HG03521 (cell line): Measurements from ENCODE around the gene RGL4.
"Not testable (repeated sequence)": the region's sequence is repeated elsewhere in the genome, so short reads cannot be mapped to it uniquely, and the experiment has no call there.

ENCODE experiments used
- ATAC-seq: cut with Tn5 transposase; IDR thresholded peaks from one replicate; pipeline ENCODE4 v1.9.1; 2021; ENCODE audit warnings: mild to moderate bottlenecking, moderate library complexity; ENCODE audit not compliant: unreplicated experiment

Gene RGL4

DNA sequence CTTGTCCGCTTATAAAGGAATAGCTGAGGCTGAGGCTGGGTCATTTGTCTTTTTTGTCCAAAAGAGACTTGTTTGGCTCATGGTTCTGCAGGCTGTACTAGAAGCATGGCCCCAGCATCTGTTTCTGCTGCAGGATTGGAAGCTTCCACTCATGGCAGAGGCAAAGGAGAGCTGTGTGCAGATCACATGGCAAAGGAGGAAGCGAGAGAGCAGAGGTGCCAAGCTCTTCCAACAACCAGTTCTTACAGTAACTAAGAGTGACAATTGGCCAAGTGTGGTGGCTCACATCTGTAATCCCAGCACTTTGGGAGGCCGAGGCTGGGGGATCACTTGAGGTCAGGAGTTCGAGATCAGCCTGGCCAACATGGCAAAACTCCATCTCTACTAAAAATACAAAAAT lies 37.3 kb downstream of the RGL4 start:
- not testable (repeated sequence) for ATAC-seq

DNA sequence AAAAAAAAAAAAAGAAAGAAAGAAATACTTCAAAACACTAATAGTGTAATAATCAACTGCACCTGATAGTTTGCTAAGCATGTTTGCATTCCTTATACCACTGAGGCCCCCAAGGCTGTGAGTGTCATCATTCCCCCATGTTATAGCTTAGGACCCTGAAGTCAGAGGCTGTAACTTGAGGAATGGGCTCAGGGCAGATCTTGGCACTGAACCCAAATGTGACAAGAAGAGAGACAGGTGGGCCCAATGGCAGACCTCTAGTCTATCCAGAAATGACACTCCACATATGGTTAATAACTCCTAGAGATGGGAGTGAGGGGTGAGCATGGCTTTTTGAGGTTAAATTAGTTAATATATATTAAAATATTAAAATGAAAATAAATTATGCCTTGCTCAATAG lies 46.9 kb downstream of the RGL4 start:
- no peak for ATAC-seq

DNA sequence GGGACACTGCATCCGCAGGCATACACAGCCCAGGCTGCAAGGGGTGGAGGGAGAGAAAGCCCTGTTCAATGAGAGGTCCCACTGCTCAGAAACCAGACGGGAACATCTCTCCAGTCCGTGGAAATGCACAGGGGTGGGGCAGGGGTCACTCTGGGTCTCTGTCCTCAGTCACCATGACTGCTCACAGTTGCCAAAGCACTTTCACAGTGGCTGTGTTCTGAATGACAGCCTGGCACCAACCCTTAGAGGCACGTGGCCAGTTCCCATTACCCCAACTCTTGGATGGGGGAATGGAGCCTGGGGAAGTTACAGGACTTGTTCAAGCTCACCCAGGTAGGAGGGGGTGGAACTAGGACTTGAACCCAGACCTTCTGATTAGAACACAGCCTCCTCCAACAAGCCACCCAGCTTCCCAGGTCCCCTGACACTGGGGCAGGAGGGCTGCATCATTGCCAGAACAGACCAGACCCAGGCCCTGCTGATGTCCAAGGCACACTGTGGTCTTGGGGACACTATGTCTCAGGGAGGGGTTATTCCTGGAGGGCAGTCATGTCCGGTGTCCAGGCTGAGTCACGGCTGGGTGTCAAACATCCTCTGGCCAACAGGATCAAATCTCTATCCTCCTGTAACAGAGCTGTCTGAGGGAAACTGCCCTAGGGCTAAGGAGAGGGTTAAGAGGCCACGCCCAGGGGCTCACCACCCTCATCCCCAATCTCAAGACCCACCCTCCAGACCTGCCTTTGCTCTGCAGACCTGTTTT lies 51.9 kb downstream of the RGL4 start:
- ATAC-seq = no peak

DNA sequence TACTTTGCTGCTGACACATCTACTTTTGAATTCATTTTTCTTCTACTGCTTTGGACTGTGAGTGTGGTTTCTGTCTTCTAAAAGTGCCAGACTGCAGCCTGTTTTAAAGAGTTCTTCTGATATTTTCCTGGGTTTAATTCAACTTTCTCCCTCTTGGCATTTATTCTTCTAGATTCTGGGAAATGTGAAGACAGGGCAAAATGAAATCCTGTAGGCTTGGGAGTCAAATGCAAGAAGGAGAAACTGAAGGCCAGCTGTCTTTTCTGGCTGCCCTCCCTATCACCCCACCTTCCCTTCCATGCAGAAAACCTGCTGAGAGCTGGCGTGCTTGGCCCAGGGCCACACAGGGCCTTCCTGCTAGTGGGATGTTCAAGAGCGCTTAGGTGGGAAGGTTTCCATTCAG lies 52.5 kb downstream of the RGL4 start:
- no peak for ATAC-seq

DNA sequence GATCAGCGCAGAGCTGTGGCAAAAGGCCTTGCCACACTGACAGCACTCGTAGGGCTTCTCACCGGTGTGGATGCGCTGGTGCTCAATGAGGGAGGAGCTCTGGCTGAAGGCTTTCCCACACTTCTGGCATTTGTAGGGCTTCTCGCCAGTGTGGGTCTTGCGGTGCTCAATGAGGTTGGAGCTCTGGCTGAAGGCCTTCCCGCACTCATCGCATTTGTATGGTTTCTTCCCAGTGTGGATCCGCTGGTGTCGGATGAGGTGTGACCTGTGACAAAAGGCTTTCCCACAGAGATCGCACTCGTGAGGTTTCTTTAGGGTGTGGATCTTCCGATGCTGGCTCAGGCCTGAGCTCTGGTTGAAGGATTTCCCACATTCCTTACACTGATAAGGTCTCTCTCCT lies 53.2 kb downstream of the RGL4 start:
- no peak for ATAC-seq

DNA sequence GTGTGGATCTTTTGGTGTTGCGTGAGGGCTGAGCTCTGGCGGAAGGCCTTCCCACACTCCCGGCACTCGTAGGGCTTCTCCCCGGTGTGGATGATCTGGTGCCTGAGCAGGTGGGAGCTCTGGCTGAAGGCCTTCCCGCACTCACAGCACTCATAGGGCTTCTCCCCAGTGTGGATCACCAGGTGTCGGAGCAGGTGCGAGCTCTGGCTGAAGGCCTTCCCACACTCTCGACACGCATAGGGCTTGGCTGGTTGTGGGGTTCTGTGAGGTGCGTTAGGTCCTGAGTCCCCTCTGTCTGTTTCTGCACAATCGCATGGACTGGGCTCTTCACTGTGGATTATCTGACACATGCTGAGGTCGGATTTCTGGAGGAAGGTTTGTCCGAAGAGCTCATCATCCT lies 53.7 kb downstream of the RGL4 start:
- no peak for ATAC-seq

DNA sequence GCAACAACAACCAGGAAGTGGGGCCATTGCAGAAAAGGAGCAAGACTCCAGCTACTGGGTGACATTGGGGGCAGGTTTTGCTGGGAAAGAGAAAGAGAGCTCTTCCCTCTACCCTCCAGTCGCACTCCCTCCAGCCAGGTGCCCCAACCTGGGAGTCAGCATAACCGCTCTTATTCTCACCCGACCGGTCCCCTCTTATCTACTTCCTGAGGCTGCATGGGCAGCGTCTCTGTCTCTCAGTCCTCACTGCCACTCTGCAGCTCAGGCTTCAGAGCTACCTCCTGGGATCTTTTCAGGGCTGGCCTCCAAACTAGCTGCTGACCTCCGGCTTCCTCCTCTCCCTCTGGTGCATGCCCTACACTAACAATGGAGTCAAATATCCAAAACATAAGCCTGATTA lies 55.0 kb downstream of the RGL4 start:
- ATAC-seq = no peak
